Measurements from ENCODE around the gene DAZAP1.
"Not testable (repeated sequence)": the region's sequence is repeated elsewhere in the genome, so short reads cannot be mapped to it uniquely, and the experiment has no call there.

Gene DAZAP1

DNA sequence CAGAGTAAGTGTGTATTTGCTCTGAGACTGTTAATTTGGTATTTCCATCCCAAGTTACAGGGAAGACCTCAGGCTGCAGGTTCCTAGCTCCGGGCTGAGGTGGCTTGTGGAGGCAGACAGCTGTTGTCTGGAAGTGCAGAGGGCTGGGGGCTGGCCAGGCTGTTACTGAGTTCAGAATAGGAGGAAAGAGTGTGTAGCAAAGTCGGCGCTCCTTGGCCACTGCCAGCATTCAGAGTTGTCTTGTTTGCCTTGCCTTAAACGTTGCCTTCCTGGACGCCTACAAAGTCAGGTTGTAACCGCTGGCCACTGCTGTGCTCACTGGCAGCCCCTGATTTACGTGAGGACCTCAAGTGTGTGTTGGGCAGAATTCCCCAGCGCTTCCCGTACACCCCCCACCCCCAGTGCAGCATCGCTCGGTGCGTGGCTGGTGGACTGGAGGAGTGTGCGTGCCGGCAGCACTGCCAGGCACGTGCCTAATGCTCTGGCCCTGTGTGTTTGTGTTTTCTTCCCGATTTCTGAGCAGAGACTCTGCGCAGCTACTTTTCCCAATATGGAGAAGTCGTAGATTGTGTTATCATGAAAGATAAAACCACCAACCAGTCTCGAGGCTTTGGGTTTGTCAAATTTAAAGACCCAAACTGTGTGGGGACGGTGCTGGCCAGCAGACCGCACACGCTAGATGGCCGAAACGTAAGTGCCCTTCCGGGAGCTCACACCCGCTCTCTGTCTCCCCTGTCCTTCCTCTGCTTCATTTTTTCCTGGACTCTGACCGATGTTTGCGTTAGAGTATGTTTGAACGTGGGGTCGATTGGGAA is 10.5 kb downstream of the DAZAP1 start:
- DNase-seq: no peak
- H3K36me3 ChIP-seq: peaks cover 82% of the 10 kb centered on the region
- H3K27me3 ChIP-seq: no peaks in the 10 kb centered on the region
- TF ChIP-seq, protein P1, sequence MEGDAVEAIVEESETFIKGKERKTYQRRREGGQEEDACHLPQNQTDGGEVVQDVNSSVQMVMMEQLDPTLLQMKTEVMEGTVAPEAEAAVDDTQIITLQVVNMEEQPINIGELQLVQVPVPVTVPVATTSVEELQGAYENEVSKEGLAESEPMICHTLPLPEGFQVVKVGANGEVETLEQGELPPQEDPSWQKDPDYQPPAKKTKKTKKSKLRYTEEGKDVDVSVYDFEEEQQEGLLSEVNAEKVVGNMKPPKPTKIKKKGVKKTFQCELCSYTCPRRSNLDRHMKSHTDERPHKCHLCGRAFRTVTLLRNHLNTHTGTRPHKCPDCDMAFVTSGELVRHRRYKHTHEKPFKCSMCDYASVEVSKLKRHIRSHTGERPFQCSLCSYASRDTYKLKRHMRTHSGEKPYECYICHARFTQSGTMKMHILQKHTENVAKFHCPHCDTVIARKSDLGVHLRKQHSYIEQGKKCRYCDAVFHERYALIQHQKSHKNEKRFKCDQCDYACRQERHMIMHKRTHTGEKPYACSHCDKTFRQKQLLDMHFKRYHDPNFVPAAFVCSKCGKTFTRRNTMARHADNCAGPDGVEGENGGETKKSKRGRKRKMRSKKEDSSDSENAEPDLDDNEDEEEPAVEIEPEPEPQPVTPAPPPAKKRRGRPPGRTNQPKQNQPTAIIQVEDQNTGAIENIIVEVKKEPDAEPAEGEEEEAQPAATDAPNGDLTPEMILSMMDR (IDR thresholded peaks at IDR 0.05; ENCODE audit: low read depth, low read length): no peak
- no peaks in the 10 kb centered on the region for H3K9me3 ChIP-seq
- no peak overlapping the region for H3K4me3 ChIP-seq (ENCODE audit: low read depth, low read length)
- H3K4me1 ChIP-seq: peaks cover 6% of the 10 kb centered on the region; the same call in 1 of the 2 replicates

DNA sequence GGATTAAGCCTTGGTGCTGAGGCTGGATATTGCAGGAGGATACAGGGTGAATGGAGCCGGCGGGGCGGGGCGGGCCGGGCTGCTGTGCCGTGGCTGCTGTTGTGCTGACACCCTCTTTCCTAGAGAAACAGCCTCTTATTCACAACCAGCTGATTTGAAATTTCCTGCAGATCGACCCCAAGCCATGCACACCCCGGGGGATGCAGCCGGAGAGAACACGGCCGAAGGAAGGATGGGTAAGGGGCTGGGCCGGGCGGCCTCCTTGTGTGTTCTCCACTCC is 11.1 kb downstream of the DAZAP1 start:
- no peaks in the 10 kb centered on the region for H3K27me3 ChIP-seq
- H3K4me3 ChIP-seq (ENCODE audit: low read depth, low read length): no peak overlapping the region
- DNase-seq: no peak
- peaks cover 6% of the 10 kb centered on the region; the same call in 1 of the 2 replicates for H3K4me1 ChIP-seq
- H3K9me3 ChIP-seq: no peaks in the 10 kb centered on the region
- TF ChIP-seq, protein P1 (IDR thresholded peaks at IDR 0.05; ENCODE audit: low read depth, low read length): no peak
- H3K36me3 ChIP-seq: peaks cover 82% of the 10 kb centered on the region

- H3K9me3 ChIP-seq: no peaks in the 10 kb centered on the region
- H3K27me3 ChIP-seq: no peaks in the 10 kb centered on the region
- peaks cover 81% of the 10 kb centered on the region for H3K36me3 ChIP-seq
- H3K4me1 ChIP-seq: peaks cover 6% of the 10 kb centered on the region; the same call in 1 of the 2 replicates
- no peak for DNase-seq
- no peak overlapping the region for H3K4me3 ChIP-seq (ENCODE audit: low read depth, low read length)
- TF ChIP-seq, protein P1 (IDR thresholded peaks at IDR 0.05; ENCODE audit: low read depth, low read length): no peak
These were observed 11.8 kb downstream of the DAZAP1 start for GRCh38 chr19:1418951-1419738.

DNA sequence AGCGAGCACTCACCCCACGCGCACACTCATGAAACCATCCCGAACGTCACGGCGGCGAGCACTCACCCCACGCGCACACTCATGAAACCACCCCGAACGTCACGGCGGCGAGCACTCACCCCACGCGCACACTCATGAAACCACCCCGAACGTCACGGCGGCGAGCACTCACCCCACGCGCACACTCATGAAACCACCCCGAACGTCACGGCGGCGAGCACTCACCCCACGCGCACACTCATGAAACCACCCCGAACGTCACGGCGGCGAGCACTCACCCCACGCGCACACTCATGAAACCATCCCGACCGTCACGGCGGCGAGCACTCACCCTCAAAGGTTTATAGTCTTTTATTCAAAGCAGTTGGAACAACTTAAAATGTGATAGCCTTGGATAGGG is 12.7 kb downstream of the DAZAP1 start:
- not testable (repeated sequence) for H3K4me3 ChIP-seq (ENCODE audit: low read depth, low read length); DNase-seq; H3K4me1 ChIP-seq; H3K9me3 ChIP-seq; H3K27me3 ChIP-seq
- peaks cover 83% of the 10 kb centered on the region for H3K36me3 ChIP-seq

DNA sequence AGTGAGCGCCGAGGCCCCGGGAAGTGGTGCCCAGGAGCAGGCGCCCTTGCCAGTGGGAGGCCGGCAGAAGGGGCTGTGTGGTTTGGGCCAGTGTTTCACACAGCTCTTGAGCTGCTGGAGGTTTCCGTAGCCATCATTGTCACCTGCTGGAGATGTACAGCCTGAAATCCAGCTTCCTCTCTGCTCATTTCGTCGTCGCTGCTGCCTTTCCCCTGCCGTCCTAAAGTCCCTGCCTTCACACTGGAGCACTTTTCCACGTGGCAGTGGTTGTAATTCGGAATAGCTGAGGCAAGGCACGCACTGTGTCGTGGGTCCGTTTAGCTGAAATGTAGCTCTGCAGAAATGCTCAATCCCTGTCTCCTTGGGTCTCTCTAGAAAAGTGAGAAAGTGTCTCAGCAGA is 13.2 kb downstream of the DAZAP1 start:
- DNase-seq: no peak
- Histone ChIP-seq H3K36me3 (peaks cover 87% of the 10 kb centered on the region), H3K9me3 (no peaks in the 10 kb centered on the region), H3K27me3 (no peaks in the 10 kb centered on the region), H3K4me1 (peaks cover 4% of the 10 kb centered on the region; the same call in 1 of the 2 replicates), H3K4me3 (ENCODE audit: low read depth, low read length) (no peak overlapping the region)
- TF ChIP-seq, protein P1 (IDR thresholded peaks at IDR 0.05; ENCODE audit: low read depth, low read length): no peak

DNA sequence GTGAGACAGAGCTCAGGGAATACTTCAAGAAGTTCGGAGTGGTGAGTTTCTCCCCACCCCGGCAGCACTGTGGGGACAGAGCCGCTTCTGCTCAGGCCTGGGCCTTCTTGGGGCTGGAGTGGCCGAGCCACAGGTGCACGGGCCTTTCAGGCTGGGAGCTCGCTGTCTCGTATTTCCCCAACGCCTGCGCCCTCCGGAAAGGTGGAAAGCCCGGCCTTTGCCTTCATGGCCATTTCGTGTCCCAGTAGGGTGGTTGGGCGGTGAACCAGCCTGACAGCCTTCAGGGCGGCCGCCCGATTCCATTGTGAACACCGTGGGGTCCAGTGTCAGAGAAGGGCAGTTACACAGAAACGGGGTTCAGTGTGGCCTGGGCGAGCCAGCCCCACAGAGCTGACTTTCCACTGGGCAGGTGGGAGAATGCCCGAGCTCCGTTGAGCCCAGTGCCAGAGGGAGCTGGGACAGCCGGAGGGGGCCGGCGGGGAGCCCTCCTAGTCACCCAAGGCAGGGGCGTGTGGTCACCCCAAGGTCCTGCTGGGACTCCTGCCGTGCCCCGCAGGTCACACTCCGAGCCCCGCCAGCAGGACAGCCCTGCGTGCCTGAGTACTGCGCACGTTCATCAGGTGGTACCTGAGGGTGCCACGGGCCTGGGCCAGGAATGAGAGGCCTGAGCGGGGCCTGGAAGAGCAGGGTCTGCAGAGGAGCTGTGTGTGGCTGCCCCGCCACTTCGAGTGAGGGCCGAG is 14.0 kb downstream of the DAZAP1 start:
- TF ChIP-seq, protein P1 (IDR thresholded peaks at IDR 0.05; ENCODE audit: low read depth, low read length): no peak
- Histone ChIP-seq H3K9me3 (no peaks in the 10 kb centered on the region), H3K27me3 (no peaks in the 10 kb centered on the region), H3K4me3 (ENCODE audit: low read depth, low read length) (no peak overlapping the region), H3K36me3 (peaks cover 86% of the 10 kb centered on the region), H3K4me1 (no peaks in the 10 kb centered on the region; the same call in 1 of the 2 replicates)
- no peak for DNase-seq

Data from BE2C (cell line).